GM21367 (cell line): ENCODE results near the gene PDHB.

Experiments used
- ATAC-seq: cut with Tn5 transposase; IDR thresholded peaks from one replicate; pipeline ENCODE4 v1.9.1; 2021; ENCODE audit not compliant: unreplicated experiment

PDHB gene

GRCh38 chr3:58433400-58434167 is at the start of gene PDHB:
TSS of gene PDHB (minus strand) at chr3:58433832. CDS start at chr3:58433809, 23 bp downstream.
- peak; percentile 93 for ATAC-seq

GRCh38 chr3:58482917-58483636 is 49.4 kb upstream of the PDHB start:
- no peak for ATAC-seq

- ATAC-seq = no peak
These were observed 46.7 kb upstream of the PDHB start for GRCh38 chr3:58480309-58480708.

GRCh38 chr3:58478781-58479180 is 45.1 kb upstream of the PDHB start:
- ATAC-seq = no peak

- no peak for ATAC-seq
These were observed 41.4 kb upstream of the PDHB start for GRCh38 chr3:58474967-58475578.

- ATAC-seq = no peak
These were observed 40.8 kb upstream of the PDHB start for GRCh38 chr3:58474348-58474911.

GRCh38 chr3:58473275-58473674 is 39.6 kb upstream of the PDHB start:
- ATAC-seq = no peak

- ATAC-seq = no peak
These were observed 37.6 kb upstream of the PDHB start for GRCh38 chr3:58471025-58471887.

GRCh38 chr3:58470363-58471024 is 36.9 kb upstream of the PDHB start:
- no peak for ATAC-seq

GRCh38 chr3:58469096-58469495 is 35.5 kb upstream of the PDHB start:
- ATAC-seq = no peak

- ATAC-seq = no peak
These were observed 33.4 kb upstream of the PDHB start for GRCh38 chr3:58466899-58467563.

- ATAC-seq = no peak
These were observed 31.2 kb upstream of the PDHB start for GRCh38 chr3:58464866-58465265.

- no peak for ATAC-seq
These were observed 30.3 kb upstream of the PDHB start for GRCh38 chr3:58463942-58464271.

GRCh38 chr3:58463181-58463941 is 29.7 kb upstream of the PDHB start:
- peak; percentile 86 for ATAC-seq

GRCh38 chr3:58462829-58463180 is 29.2 kb upstream of the PDHB start:
- ATAC-seq = no peak

GRCh38 chr3:58459160-58459559 is 25.5 kb upstream of the PDHB start:
- no peak for ATAC-seq

GRCh38 chr3:58452176-58452575 is 18.5 kb upstream of the PDHB start:
- no peak for ATAC-seq

- ATAC-seq = no peak
These were observed 8.2 kb upstream of the PDHB start for GRCh38 chr3:58441514-58442450.
